SU-DHL-6 (cell line): ENCODE measurements around the gene TPMT.

Source experiments
- CTCF ChIP-seq: fragments of 200-600 bp; sonication (generic); IDR thresholded peaks from one replicate; pipeline ENCODE4 v1.5.1; 2017; ENCODE audit warnings: antibody characterized with exemption, mild to moderate bottlenecking, low read length, moderate library complexity; ENCODE audit not compliant: insufficient read depth, poor library complexity, severe bottlenecking
- EZH2phosphoT487 ChIP-seq: fragments of 200-600 bp; sonication (generic), shearing (Covaris generic); conservative IDR thresholded peaks from 2 replicates; pipeline ENCODE4 v1.6.1; 2018; ENCODE audit warnings: mild to moderate bottlenecking, antibody characterized with exemption, low read length, moderate library complexity, mixed read lengths

GRCh38 chr6:18091382-18091781 is 63.5 kb downstream of the TPMT start:
- TF ChIP-seq CTCF, result no peak
- no peak for TF ChIP-seq EZH2phosphoT487
